Thyroid gland (tissue), 4 donors: Measurements from ENCODE around the gene SETDB2.

ENCODE experiments used
- POLR2A ChIP-seq, 2 donors: fragments of 450-650 bp; IDR thresholded peaks; one replicate each; pipeline ENCODE4 v1.6.1; 2017; ENCODE audit warnings: antibody characterized with exemption in 2 of 2, mild to moderate bottlenecking in 2 of 2, moderate library complexity in 1 of 2
- TF ChIP-seq, protein P1 (sequence below), 6 experiments: fragments of 200-600 bp in 3 of 6; fragments of 450-650 bp in 3 of 6; sonication (generic) in 3 of 6; IDR thresholded peaks; one replicate each; pipeline ENCODE4 v1.5.1; 2016 to 2019; ENCODE audit warnings: antibody characterized with exemption in 6 of 6, mild to moderate bottlenecking in 2 of 6, inconsistent platforms in 1 of 6, moderate library complexity in 1 of 6

GRCh38 chr13:49404703-49405020, 39.4 kb upstream of the SETDB2 start:
- TF ChIP-seq, protein P1, sequence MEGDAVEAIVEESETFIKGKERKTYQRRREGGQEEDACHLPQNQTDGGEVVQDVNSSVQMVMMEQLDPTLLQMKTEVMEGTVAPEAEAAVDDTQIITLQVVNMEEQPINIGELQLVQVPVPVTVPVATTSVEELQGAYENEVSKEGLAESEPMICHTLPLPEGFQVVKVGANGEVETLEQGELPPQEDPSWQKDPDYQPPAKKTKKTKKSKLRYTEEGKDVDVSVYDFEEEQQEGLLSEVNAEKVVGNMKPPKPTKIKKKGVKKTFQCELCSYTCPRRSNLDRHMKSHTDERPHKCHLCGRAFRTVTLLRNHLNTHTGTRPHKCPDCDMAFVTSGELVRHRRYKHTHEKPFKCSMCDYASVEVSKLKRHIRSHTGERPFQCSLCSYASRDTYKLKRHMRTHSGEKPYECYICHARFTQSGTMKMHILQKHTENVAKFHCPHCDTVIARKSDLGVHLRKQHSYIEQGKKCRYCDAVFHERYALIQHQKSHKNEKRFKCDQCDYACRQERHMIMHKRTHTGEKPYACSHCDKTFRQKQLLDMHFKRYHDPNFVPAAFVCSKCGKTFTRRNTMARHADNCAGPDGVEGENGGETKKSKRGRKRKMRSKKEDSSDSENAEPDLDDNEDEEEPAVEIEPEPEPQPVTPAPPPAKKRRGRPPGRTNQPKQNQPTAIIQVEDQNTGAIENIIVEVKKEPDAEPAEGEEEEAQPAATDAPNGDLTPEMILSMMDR (IDR thresholded peaks at IDR 0.05), result no peak
- no peak for TF ChIP-seq POLR2A (IDR thresholded peaks at IDR 0.05)
